Chondrocyte (in vitro differentiated cells): ENCODE measurements around the gene BICDL2. TPM values are rescaled to one million over a fixed set of nuclear protein-coding genes. Genes with fewer than 3 reads are reported as not detected.

Experiments
- DNase-seq: peaks from one replicate; pipeline ENCODE4 v3.0.0; 2021; ENCODE audit warnings: mixed read lengths, low spot score
- H3K27ac Mint-ChIP-seq: one replicate; pipeline ENCODE4 v1.8.0; 2021; ENCODE audit warnings: mild to moderate bottlenecking, moderate library complexity, mixed read lengths; ENCODE audit not compliant: unreplicated experiment
- H3K27me3 Mint-ChIP-seq: 2 replicates; pipeline ENCODE4 v1.8.0; 2021; ENCODE audit warnings: low read depth, mixed read lengths
- H3K36me3 Mint-ChIP-seq: 2 replicates; pipeline ENCODE4 v1.8.0; 2021; ENCODE audit warnings: low read depth, mixed read lengths
- H3K4me1 Mint-ChIP-seq: 2 replicates; pipeline ENCODE4 v1.8.0; 2021; ENCODE audit warnings: low read depth, mild to moderate bottlenecking, mixed read lengths
- H3K4me3 Mint-ChIP-seq: one replicate; pipeline ENCODE4 v1.8.0; 2021; ENCODE audit warnings: mild to moderate bottlenecking, moderate library complexity, mixed read lengths; ENCODE audit not compliant: unreplicated experiment
- H3K9me3 Mint-ChIP-seq: 2 replicates; pipeline ENCODE4 v1.8.0; 2021; ENCODE audit warnings: low read depth, mixed read lengths
- total RNA-seq: library from RNA; stranded (reverse); gene quantifications from 3 replicates; pipeline ENCODE4 v1.2.1, GENCODE V29; 2021
- TF ChIP-seq, protein P1 (sequence below): fragments of 200-600 bp; sonication (generic); IDR thresholded peaks from 2 replicates; pipeline ENCODE4 v1.5.0; 2021; ENCODE audit warnings: antibody characterized with exemption, mild to moderate bottlenecking, moderate library complexity

Gene BICDL2
- total RNA-seq, 1 donor from 2014 or later = not detected

DNA sequence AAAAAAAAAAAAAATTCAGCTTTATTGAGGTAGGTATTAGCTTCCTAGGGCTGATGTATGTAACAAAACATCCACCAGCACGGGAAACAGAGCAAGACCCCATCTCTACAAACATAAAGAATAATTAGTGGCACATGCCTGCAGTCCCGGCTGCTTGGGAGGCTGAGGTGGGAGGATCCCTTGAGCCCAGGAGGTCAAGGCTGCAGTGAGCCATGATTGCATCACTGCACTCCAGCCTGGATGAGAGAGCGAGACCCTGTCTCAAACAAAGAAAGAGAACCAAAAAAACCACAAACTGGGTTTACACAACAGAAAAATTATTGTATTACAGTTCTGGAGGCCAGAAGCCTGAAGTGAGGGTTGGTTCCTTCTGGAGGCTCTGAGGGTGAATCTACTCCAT, 5.6 kb upstream of the BICDL2 start:
- no peak overlapping the region for H3K27ac Mint-ChIP-seq
- TF ChIP-seq, protein P1, sequence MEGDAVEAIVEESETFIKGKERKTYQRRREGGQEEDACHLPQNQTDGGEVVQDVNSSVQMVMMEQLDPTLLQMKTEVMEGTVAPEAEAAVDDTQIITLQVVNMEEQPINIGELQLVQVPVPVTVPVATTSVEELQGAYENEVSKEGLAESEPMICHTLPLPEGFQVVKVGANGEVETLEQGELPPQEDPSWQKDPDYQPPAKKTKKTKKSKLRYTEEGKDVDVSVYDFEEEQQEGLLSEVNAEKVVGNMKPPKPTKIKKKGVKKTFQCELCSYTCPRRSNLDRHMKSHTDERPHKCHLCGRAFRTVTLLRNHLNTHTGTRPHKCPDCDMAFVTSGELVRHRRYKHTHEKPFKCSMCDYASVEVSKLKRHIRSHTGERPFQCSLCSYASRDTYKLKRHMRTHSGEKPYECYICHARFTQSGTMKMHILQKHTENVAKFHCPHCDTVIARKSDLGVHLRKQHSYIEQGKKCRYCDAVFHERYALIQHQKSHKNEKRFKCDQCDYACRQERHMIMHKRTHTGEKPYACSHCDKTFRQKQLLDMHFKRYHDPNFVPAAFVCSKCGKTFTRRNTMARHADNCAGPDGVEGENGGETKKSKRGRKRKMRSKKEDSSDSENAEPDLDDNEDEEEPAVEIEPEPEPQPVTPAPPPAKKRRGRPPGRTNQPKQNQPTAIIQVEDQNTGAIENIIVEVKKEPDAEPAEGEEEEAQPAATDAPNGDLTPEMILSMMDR = no peak
- H3K9me3 Mint-ChIP-seq = no peaks in the 10 kb centered on the region
- H3K27me3 Mint-ChIP-seq = peaks cover 33% of the 10 kb centered on the region
- H3K36me3 Mint-ChIP-seq = peaks cover 1% of the 10 kb centered on the region
- no peak for DNase-seq
- peaks cover 7% of the 10 kb centered on the region for H3K4me1 Mint-ChIP-seq
- no peak overlapping the region for H3K4me3 Mint-ChIP-seq

DNA sequence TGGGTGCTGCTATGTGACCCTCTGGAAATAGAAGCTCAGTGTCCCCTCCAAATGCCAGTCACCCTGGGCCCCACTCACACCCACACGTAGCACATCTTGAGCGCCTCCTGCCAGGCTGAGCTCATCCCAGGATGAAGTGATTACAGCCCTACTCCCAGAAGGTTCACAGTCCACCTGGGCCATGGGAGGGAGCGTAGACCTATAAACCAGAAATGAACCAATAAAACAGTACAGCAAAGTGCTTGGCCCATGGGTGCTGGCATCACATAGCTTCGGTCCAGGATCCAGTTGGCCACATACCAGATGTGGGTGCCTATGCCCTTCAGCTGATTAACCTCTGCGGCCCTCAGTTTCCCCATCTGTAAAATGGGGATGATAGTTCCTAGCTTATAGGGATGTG, 2.2 kb upstream of the BICDL2 start:
- Mint-ChIP-seq H3K36me3 (no peaks in the 10 kb centered on the region), H3K27me3 (peaks cover 40% of the 10 kb centered on the region), H3K4me3 (no peak overlapping the region), H3K27ac (no peak overlapping the region), H3K9me3 (no peaks in the 10 kb centered on the region), H3K4me1 (peaks cover 3% of the 10 kb centered on the region)
- TF ChIP-seq, protein P1 = no peak
- no peak for DNase-seq

DNA sequence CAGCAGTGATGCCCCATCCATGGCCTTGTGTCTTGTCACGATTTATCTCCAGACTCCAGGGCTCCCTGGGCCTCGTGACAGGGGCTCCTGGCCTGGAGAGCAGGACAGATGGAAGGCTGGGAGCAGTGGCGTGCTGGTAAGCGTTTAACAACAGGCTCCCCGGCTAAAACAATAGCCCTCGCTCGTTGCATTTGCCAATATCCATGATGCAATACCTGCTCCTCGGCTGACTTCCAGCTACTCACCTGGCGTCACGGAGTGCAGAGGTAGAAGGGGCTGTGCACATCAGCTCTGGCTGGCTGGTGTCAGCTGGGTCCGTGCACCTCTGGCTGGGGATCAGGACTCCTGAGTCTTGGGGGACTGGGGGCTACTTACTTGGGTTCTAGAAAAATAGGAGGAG, 1.5 kb upstream of the BICDL2 start:
- no peak overlapping the region for H3K4me3 Mint-ChIP-seq
- H3K27me3 Mint-ChIP-seq = peaks cover 45% of the 10 kb centered on the region

DNA sequence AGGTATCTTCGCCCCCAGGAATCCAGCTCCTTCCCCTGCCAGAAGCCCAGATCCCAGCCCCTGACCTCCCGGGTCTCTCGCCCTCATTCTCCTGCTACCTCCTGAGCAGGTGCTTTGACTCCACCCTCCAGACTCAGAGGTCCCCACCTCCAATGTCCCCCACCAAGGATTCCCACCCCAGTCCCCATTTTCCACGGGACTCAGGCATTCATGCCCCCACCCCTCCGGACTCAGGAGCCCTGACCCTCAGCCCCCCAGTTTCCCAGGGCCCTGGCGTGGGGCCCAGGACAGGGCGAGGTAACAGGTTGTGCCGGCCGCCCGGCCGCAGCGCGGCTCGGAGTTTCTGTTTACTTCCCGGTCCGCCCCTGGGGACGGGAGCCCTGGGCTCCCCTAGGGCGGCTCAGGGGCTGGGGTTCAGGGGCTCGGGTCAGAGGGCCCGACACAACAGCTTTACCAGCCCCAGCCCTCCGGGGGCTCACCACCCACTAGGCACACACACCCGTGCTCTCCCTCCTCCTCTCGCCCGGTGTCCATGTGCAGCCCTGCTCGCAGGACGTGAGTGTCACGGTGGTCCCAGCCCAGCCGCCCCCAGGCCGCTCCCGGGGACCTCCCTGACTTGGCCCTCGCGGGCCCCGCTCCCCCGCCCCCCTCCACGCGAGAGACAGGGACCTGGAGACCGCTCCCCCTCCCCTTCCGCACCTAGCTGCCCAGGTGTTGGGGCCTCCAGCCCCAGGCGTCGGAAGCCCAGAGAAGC, 595 bp downstream of the BICDL2 start:
- Mint-ChIP-seq H3K4me1 (peaks cover 3% of the 10 kb centered on the region), H3K36me3 (no peaks in the 10 kb centered on the region), H3K27ac (no peak overlapping the region), H3K27me3 (peaks cover 53% of the 10 kb centered on the region), H3K9me3 (no peaks in the 10 kb centered on the region), H3K4me3 (no peak overlapping the region)
- TF ChIP-seq, protein P1 = no peak
- DNase-seq = no peak

More for the DNA sequence above, 1.5 kb upstream of the BICDL2 start:
- H3K36me3 Mint-ChIP-seq = no peaks in the 10 kb centered on the region
- DNase-seq = no peak
- no peak overlapping the region for H3K27ac Mint-ChIP-seq
- no peaks in the 10 kb centered on the region for H3K9me3 Mint-ChIP-seq
- H3K4me1 Mint-ChIP-seq = peaks cover 3% of the 10 kb centered on the region
- TF ChIP-seq, protein P1 = no peak

DNA sequence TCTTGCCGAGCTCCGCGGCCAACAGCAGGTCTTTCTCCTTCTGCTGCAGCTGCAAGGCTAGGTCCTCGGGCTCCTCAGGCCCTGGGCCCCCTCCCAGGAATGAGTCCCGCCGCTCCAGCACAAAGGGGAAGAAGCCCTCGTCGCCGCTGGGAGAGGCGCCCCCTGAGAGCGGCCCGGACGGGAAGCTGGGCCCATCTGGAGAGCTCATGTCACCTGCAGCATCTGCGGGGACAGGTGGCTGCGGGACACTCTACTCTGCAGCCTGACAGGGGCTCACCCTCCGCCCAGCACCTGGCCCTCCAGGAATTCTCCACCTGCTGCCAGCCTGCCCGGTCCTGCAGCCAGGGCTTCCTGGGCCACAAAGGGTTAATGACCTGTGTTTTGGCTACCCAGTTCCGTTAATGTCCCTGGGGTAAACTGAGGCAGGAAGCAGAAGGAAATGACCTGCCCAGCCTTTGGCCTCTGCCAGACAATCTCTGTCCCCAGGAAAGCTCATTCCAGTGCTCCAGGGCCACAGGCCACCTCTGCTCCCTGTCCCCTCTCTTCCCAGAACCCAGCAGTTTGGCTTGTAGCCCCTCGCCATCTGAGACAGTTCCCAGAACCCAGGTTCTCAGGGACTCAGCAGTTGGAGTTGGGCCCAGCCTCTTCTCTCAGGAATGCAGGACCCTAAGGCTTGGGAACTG, 1.3 kb downstream of the BICDL2 start:
- H3K27ac Mint-ChIP-seq = no peak overlapping the region
- DNase-seq = no peak
- H3K27me3 Mint-ChIP-seq = peaks cover 53% of the 10 kb centered on the region
- H3K9me3 Mint-ChIP-seq = no peaks in the 10 kb centered on the region
- TF ChIP-seq, protein P1 = no peak
- peaks cover 3% of the 10 kb centered on the region for H3K4me1 Mint-ChIP-seq
- H3K36me3 Mint-ChIP-seq = no peaks in the 10 kb centered on the region
- no peak overlapping the region for H3K4me3 Mint-ChIP-seq
